DMS 273 (cell line): ENCODE results near the gene KBTBD8.

Experiments used
- DNase-seq: peaks from one replicate; lab custom pipeline; 2025; ENCODE audit not compliant: unreplicated experiment; lab: John Stamatoyannopoulos, UW

KBTBD8 gene

GRCh38 chr3:66996696-66997095 is 1.4 kb upstream of the KBTBD8 start:
- DNase-seq = no peak

- DNase-seq = peak; percentile 26
Observed at GRCh38 chr3:66997560-66998112, 471 bp upstream of the KBTBD8 start.

- DNase-seq = no peak
Observed at GRCh38 chr3:66998904-66999235, 763 bp downstream of the KBTBD8 start.

GRCh38 chr3:67000009-67000408 is 1.9 kb downstream of the KBTBD8 start:
- DNase-seq = no peak

GRCh38 chr3:67001086-67001861 is 3.2 kb downstream of the KBTBD8 start:
- DNase-seq = no peak

GRCh38 chr3:67005974-67006373 is 7.9 kb downstream of the KBTBD8 start:
- no peak for DNase-seq

GRCh38 chr3:67006460-67006859 is 8.4 kb downstream of the KBTBD8 start:
- DNase-seq = no peak

GRCh38 chr3:67008388-67008787 is 10.3 kb downstream of the KBTBD8 start:
- DNase-seq = no peak

- DNase-seq = no peak
Observed at GRCh38 chr3:67009716-67010115, 11.6 kb downstream of the KBTBD8 start.

- no peak for DNase-seq
Observed at GRCh38 chr3:67011414-67012131, 13.5 kb downstream of the KBTBD8 start.

GRCh38 chr3:67012564-67012963 is 14.5 kb downstream of the KBTBD8 start:
- no peak for DNase-seq

GRCh38 chr3:67015702-67016484 is 17.8 kb downstream of the KBTBD8 start:
- DNase-seq = no peak

- DNase-seq = no peak
Observed at GRCh38 chr3:67016522-67017080, 18.5 kb downstream of the KBTBD8 start.

- peak; percentile 0 for DNase-seq
Observed at GRCh38 chr3:67017211-67017610, 19.1 kb downstream of the KBTBD8 start.

- DNase-seq = peak; percentile 8
Observed at GRCh38 chr3:67018105-67018788, 20.1 kb downstream of the KBTBD8 start.

GRCh38 chr3:67018789-67019526 is 20.9 kb downstream of the KBTBD8 start:
- DNase-seq = no peak

- no peak for DNase-seq
Observed at GRCh38 chr3:67028001-67028784, 30.1 kb downstream of the KBTBD8 start.

GRCh38 chr3:67030785-67031740 is 33.0 kb downstream of the KBTBD8 start:
- DNase-seq = no peak
